ENCODE data around the gene PRSS1. TPM values are rescaled to one million over a fixed set of nuclear protein-coding genes. Genes with fewer than 3 reads are reported as not detected.

Gene PRSS1
- total and polyA plus RNA-seq, 2 of the 8 experiments (the other 6 are each of a cell fraction or from before 2014, with no cell fraction given): 0.09 TPM; not detected in 1

DNA sequence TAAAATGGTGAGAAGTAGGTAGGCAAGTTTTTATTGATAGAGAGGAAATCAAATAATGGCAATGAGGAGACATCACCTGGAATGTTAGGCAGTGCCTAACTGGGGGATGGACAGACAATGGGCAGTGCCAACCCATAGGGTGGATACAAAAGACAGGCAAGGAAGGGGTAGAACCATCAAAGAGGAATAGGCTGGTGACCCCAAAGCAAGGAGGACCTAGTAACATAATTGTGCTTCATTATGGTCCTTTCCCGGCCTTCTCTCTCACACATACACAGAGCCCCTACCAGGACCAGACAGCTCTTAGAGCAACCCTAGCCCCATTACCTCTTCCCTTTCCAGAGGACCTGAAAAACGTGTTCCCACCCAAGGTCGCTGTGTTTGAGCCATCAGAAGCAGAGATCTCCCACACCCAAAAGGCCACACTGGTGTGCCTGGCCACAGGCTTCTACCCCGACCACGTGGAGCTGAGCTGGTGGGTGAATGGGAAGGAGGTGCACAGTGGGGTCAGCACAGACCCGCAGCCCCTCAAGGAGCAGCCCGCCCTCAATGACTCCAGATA is 51.5 kb downstream of the PRSS1 start:
- Histone ChIP-seq H3K23me2 (ENCODE audit: low read depth, low read length) (peaks cover 17% of the 10 kb centered on the region), H3K27ac (ENCODE audit: low read depth, low read length) (no peak overlapping the region), H2AFZ (ENCODE audit: low read length) (no peak overlapping the region), H4K91ac (replicated peaks; ENCODE audit: insufficient read length, low read length) (no peak overlapping the region), H2BK120ac (replicated peaks; ENCODE audit: low read depth, low read length) (no peak overlapping the region), H3K36me3 (ENCODE audit: control insufficient read depth in 2 of 4, insufficient read depth in 4 of 4, low read length in 3 of 4) (peaks cover 0 to 15% (median 3%) of the 10 kb centered on the region in 4 experiments; a peak in 4 of 8 replicates), H3K23ac (ENCODE audit: insufficient read length) (no peak overlapping the region), H3K4me2 (ENCODE audit: insufficient read depth in 1 of 2, low read depth in 2 of 2, low read length in 2 of 2) (no peak overlapping the region), H3K4me1 (replicated peaks in 1 of 4; ENCODE audit: control insufficient read depth in 3 of 4, insufficient read depth in 4 of 4, low read length in 3 of 4) (peaks cover 6 to 20% (median 11%) of the 10 kb centered on the region in 4 experiments; a peak in 6 of 7 replicates), H3K79me2 (ENCODE audit: control insufficient read depth in 1 of 2, insufficient read depth in 2 of 2, low read length in 2 of 2) (peaks cover 0 to 6% of the 10 kb centered on the region in 2 experiments; a peak in 1 of 4 replicates), H3K14ac (ENCODE audit: insufficient read length) (no peak overlapping the region), H3K79me1 (ENCODE audit: low read depth, low read length) (no peaks in the 10 kb centered on the region), H2BK15ac (ENCODE audit: low read length) (no peak overlapping the region), H4K8ac (ENCODE audit: extremely low read depth, insufficient read depth, low read length) (no peak overlapping the region), H3K9ac (replicated peaks in 1 of 4; ENCODE audit: extremely low read depth in 1 of 4, low read depth in 3 of 4, low read length in 3 of 4) (no peak overlapping the region), H3K18ac (ENCODE audit: extremely low read depth, low read length) (no peak overlapping the region), H2BK5ac (ENCODE audit: low read depth, low read length) (no peak overlapping the region), H3K27me3 (replicated peaks in 1 of 4; ENCODE audit: control insufficient read depth in 3 of 4, extremely low read depth in 1 of 4, insufficient read depth in 3 of 4, low read length in 3 of 4) (peaks cover 3 to 36% (median 26%) of the 10 kb centered on the region in 4 experiments; a peak in 6 of 7 replicates), H2AK5ac (ENCODE audit: low read depth, low read length) (no peak overlapping the region), H3K4ac (replicated peaks; ENCODE audit: insufficient read length, low read depth, low read length) (no peak overlapping the region), H3K56ac (replicated peaks; ENCODE audit: insufficient read length, low read depth, low read length) (no peak overlapping the region), H2BK12ac (ENCODE audit: low read depth, low read length) (no peak overlapping the region), H4K5ac (ENCODE audit: insufficient read length, low read depth, low read length) (no peak overlapping the region), H2BK20ac (ENCODE audit: low read length) (no peak overlapping the region), H4K20me1 (replicated peaks in 1 of 2; ENCODE audit: control insufficient read depth in 1 of 2, insufficient read depth in 2 of 2, low read length in 2 of 2) (peaks cover 0 to 3% of the 10 kb centered on the region in 2 experiments), H3K4me3 (ENCODE audit: extremely low read depth in 1 of 4, insufficient read depth in 2 of 4, low read depth in 3 of 4, low read length in 4 of 4) (no peak overlapping the region), H3K9me3 (ENCODE audit: insufficient read depth in 2 of 2, low read depth in 1 of 2, low read length in 1 of 2) (no peaks in the 10 kb centered on the region)
- WGBS, 2 experiments (ENCODE audit: extremely low coverage in 1 of 2, insufficient coverage in 1 of 2, insufficient read length in 1 of 2, insufficient replicate concordance in 2 of 2, low coverage in 1 of 2, low lambda C conversion rate in 2 of 2, missing lambda C conversion rate in 1 of 2): 95% methylated on average over 7 of the region's 7 CpGs; no CpG with 5 or more reads in 1 of the 2 experiments
- no peak for DNase-seq (ENCODE audit: low read depth in 1 of 2, low spot score in 2 of 2)
- CTCF ChIA-PET (ENCODE audit: partially characterized antibody): interaction anchor here (0.6 to 20.6 kb wide), 6 partner anchors 8 to 373 kb away, joined by 3 to 430 read pairs (median 3); no protein-coding TSS in a partner anchor
- TF ChIP-seq SIN3A (conservative IDR thresholded peaks at IDR 0.05 in 1 of 2, IDR thresholded peaks at IDR 0.05 in 1 of 2; ENCODE audit: low read depth in 1 of 2, low read length in 2 of 2): no peak
- POLR2A ChIA-PET (ENCODE audit: partially characterized antibody): no interaction called here
- FAIRE-seq: no peak

Measured in H1 (cell line).